Testis (tissue), 3 donors: ENCODE data around the gene GATA1. TPM values are rescaled to one million over a fixed set of nuclear protein-coding genes. Genes with fewer than 3 reads are reported as not detected.
A peak's percentile ranks its signal among the peaks of the same experiment; 100 is the strongest.

Experiments used
- DNase-seq: peaks from one replicate; pipeline ENCODE4 v3.0.0-alpha.2; 2019
- H3K27ac ChIP-seq, 2 donors: fragments of 200-600 bp; sonication (generic); one replicate each; pipeline ENCODE4 v1.5.1; 2019
- H3K27me3 ChIP-seq: fragments of 200-600 bp; sonication (generic); one replicate; pipeline ENCODE4 v1.5.1; 2019
- H3K36me3 ChIP-seq: fragments of 200-600 bp; sonication (generic); one replicate; pipeline ENCODE4 v1.5.1; 2017; ENCODE audit warnings: low read depth; ENCODE audit errors: missing control alignments
- H3K4me1 ChIP-seq: fragments of 200-600 bp; sonication (generic); one replicate; pipeline ENCODE4 v1.5.1; 2019
- H3K4me3 ChIP-seq, 2 donors: fragments of 200-600 bp; sonication (generic); one replicate each; pipeline ENCODE4 v1.5.1; 2017 to 2019
- H3K9me3 ChIP-seq: fragments of 200-600 bp; sonication (generic); one replicate; pipeline ENCODE4 v1.5.1; 2017
- POLR2A ChIP-seq: fragments of 450-650 bp; IDR thresholded peaks from one replicate; pipeline ENCODE4 v1.6.1; 2017; ENCODE audit warnings: antibody characterized with exemption, mild to moderate bottlenecking, moderate library complexity
- WGBS, 2 donors: methylation state at CpG; one replicate each; pipeline ENCODE4 v1.1.5; 2018; 5-methylcytosine and 5-hydroxymethylcytosine counted together
- intact Hi-C: fragments of 100-400 bp; cut with DNase I; formaldehyde crosslinking; loops from one replicate; pipeline ENCODE4 v1.15.1; 2023; ENCODE audit warnings: low total_unique reads
- polyA plus RNA-seq: library from polyadenylated mRNA; stranded (reverse); fragments of 350-450 nt; fragmentation: Illumina TruSeq; extraction: RNeasy Lipid Tissue Mini Kit (QIAGEN cat#74804); gene quantifications from one replicate; pipeline ENCODE4 v1.2.3, GENCODE V29; 2014; ENCODE audit warnings: low read depth, low replicate concordance; ENCODE audit not compliant: insufficient read depth
- total RNA-seq, 2 donors: library from RNA; depleted of rRNA; stranded (reverse); fragments of >200 nt; gene quantifications; one replicate each; pipeline ENCODE4 v1.2.3, GENCODE V29; 2016
- TF ChIP-seq, protein P1 (sequence below), 3 experiments: fragments of 450-650 bp in 2 of 3; fragments of 200-600 bp in 1 of 3; sonication (generic) in 1 of 3; IDR thresholded peaks; one replicate each; pipeline ENCODE4 v1.5.1; 2016 to 2019; ENCODE audit warnings: antibody characterized with exemption in 3 of 3, mild to moderate bottlenecking in 2 of 3, moderate library complexity in 1 of 3

The GATA1 gene
- total and polyA plus RNA-seq, 3 donors from 2014 or later: 0.24 to 1.3 TPM; not detected in 1

DNA sequence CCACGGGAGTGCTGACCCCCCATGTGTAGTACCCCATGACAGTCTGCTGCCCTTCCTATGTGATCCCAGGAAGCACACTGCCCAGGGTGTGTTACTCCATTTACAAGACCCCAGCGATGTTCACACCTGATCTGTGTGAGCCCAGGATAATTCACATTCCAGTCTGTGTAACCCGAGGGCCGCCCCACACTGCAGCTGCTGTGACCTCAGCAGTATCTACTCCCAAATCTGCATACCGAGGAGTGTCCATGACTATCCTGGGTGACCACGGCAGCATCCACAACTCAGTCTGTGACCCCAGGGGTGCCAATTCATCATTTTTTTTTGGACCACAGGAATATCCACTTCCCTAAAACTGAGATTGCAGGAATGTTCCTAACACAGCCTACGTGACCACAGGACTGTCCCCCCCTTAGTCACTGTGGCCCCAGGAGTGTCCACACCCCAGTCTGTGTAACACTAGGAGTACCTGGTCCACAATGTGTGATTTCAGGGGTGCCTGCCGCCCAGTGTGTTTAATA lies 32.6 kb upstream of the GATA1 start:
- Histone ChIP-seq H3K27ac (no peak overlapping the region), H3K4me1 (no peaks in the 10 kb centered on the region), H3K9me3 (no peaks in the 10 kb centered on the region), H3K4me3 (no peak overlapping the region), H3K27me3 (no peaks in the 10 kb centered on the region), H3K36me3 (no peaks in the 10 kb centered on the region)
- WGBS, 2 donors: 43 to 82% methylated on average over 2 of the region's 8 CpGs
- TF ChIP-seq POLR2A: no peak
- TF ChIP-seq, protein P1, sequence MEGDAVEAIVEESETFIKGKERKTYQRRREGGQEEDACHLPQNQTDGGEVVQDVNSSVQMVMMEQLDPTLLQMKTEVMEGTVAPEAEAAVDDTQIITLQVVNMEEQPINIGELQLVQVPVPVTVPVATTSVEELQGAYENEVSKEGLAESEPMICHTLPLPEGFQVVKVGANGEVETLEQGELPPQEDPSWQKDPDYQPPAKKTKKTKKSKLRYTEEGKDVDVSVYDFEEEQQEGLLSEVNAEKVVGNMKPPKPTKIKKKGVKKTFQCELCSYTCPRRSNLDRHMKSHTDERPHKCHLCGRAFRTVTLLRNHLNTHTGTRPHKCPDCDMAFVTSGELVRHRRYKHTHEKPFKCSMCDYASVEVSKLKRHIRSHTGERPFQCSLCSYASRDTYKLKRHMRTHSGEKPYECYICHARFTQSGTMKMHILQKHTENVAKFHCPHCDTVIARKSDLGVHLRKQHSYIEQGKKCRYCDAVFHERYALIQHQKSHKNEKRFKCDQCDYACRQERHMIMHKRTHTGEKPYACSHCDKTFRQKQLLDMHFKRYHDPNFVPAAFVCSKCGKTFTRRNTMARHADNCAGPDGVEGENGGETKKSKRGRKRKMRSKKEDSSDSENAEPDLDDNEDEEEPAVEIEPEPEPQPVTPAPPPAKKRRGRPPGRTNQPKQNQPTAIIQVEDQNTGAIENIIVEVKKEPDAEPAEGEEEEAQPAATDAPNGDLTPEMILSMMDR (IDR thresholded peaks at IDR 0.05): no peak
- intact Hi-C loops: no loop called here
- no peak for DNase-seq

DNA sequence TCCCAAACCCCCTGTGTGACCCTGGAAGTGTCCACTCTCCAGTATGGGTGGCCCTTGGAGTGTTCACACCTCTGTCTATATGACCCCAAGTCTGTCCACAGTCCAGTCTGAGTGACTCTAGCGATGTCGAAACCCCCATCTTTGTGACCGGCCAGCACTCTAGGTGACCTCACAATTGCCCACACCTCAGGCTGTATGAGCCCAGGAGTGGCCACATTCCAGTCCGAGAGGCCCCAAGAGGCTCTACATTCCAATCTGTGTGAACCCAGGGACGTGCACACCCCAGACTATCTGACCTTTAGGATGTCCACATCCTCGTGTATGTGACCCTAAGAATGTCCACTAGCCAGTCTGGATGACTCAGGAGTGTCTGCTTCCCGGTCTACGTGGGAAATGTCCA lies 32.2 kb upstream of the GATA1 start:
- no peaks in the 10 kb centered on the region for H3K36me3 ChIP-seq
- no peaks in the 10 kb centered on the region for H3K9me3 ChIP-seq
- intact Hi-C loops: no loop called here
- no peak overlapping the region for H3K27ac ChIP-seq
- 72 to 77% methylated on average over 3 to 8 of the region's 8 CpGs for WGBS, 2 donors
- no peak overlapping the region for H3K4me3 ChIP-seq
- H3K4me1 ChIP-seq: no peaks in the 10 kb centered on the region
- H3K27me3 ChIP-seq: no peaks in the 10 kb centered on the region
- DNase-seq: no peak
- no peak for TF ChIP-seq POLR2A
- TF ChIP-seq, protein P1 (IDR thresholded peaks at IDR 0.05): no peak

DNA sequence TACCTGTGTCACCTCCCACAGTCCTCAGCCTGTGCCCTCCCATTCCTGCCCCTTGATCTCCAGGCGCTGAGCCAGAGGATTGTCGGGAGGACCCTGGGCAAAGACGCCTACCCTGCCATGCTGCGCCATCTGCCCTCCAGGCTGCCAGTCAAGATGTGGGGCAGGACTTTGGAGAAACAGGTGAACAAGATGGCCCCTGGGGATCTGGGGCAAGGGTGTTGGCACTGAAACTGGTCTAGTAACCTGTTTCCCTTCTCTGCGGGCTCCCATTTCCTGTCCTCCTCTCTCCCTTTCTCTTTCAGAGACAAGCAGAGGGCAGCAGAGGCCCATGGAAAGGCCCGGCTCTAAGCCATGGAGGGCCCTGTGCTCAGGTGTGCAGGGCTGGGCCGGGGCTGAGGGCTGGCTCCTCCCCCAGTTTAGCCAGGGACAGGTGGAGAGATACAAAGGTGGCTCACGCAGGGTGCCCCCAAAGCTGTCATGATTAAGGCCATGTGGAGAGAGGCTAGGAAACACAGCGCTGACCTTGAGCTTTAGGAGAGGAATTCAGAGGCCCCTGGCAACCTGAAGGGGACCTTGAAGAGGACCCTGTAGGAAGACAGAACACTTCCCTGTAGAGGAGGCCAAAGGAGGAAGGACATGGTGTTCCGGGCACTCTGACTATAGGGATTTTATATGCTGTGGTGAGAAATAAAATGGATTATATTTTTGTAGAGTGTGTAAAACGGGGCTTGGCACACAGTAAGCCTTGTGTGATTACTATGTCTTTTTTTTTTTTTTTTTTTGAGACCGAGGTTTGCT lies 24.5 kb upstream of the GATA1 start, which contains the start of gene GLOD5:
GLOD5 (plus strand) TSS at position 74 of the 798 bp plus-strand sequence; CDS start at position 118, 44 bp downstream.
- Histone ChIP-seq H3K4me3 (no peak within 1 kb of the TSS), H3K27ac (no peak within 1 kb of the TSS), H3K36me3 (no peaks in the 10 kb centered on the region), H3K9me3 (no peaks in the 10 kb centered on the region), H3K27me3 (no peaks in the 10 kb centered on the region), H3K4me1 (no peaks in the 10 kb centered on the region)
- 40 to 71% methylated on average over 6 to 12 of the region's 12 CpGs for WGBS, 2 donors
- no peak for TF ChIP-seq POLR2A
- TF ChIP-seq, protein P1 (IDR thresholded peaks at IDR 0.05): no peak
- peak; percentile 28 for DNase-seq
- intact Hi-C loops: no loop called here

GRCh38 chrX:48769230-48769629 lies 17.2 kb upstream of the GATA1 start:
- no peak for DNase-seq
- Histone ChIP-seq H3K36me3 (no peaks in the 10 kb centered on the region), H3K27ac (no peak overlapping the region), H3K4me1 (no peaks in the 10 kb centered on the region), H3K4me3 (no peak overlapping the region), H3K9me3 (no peaks in the 10 kb centered on the region), H3K27me3 (no peaks in the 10 kb centered on the region)
- intact Hi-C loops: no loop called here
- WGBS, 2 donors: 73 to 75% methylated on average over 5 to 6 of the region's 6 CpGs
- TF ChIP-seq POLR2A: no peak
- TF ChIP-seq, protein P1 (IDR thresholded peaks at IDR 0.05): no peak
